Measurements from ENCODE around the gene SH3YL1.

SH3YL1 gene

DNA sequence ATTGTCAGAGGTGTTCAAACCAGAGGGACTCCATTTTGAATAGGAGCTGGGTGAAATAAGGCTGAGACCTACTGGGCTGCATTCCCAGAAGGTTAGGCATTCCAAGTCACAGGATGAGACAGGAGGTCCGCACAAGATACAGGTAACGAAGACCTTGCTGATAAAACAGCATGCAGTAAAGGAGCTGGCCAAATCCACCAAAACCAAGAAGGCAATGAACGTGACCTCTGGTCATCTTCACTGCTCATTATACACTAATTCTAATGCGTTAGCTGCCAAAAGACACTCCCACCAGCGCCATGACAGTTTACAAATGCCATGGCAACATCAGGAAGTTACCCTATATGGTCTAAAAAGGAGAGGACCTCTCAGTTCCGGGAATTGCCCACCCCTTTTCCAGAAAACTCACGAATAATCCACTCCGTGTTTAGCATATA, 10.6 kb downstream of the SH3YL1 start:
- DNase-seq (ENCODE audit: low spot score in 2 of 2) (no peak), ATAC-seq (no peak)
- Mint-ChIP-seq H3K4me3 (no peak overlapping the region), H3K9me3 (peaks cover 5% of the 10 kb centered on the region), H3K36me3 (no peaks in the 10 kb centered on the region), H3K27ac (no peak overlapping the region), H3K4me1 (no peaks in the 10 kb centered on the region)

DNA sequence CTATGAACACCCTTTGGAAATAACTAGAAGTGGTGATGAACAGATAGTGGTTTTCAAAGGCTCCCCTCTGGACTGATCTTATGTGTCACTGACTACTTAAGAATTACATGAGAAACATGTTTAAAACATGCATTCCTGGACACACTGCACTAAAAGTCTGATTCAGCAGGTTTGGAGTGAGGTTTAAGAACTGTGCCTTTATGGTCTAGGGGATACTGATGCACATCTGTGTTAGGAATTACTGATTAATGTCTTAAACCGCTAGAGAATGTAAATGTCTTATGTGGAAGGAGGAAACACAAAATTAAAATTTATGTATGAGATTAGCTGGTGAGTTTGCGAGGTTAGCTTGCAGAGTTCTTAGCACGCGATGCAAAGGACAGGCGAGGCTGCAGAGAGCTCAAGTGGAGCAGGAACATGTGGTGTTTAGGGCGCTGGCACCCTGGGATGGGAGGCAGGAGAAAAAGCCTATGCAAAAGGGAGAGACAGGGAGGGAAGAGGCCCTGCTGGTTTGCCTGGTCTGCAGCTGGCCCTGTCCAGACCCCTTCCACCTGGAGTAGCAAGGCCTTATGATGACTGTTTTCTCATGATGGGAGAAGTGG, 11.7 kb downstream of the SH3YL1 start:
- Mint-ChIP-seq H3K9me3 (no peaks in the 10 kb centered on the region), H3K36me3 (no peaks in the 10 kb centered on the region), H3K27ac (no peak overlapping the region), H3K4me1 (no peaks in the 10 kb centered on the region), H3K4me3 (no peak overlapping the region)
- DNase-seq (ENCODE audit: low spot score in 2 of 2), result no peak
- ATAC-seq, result no peak

DNA sequence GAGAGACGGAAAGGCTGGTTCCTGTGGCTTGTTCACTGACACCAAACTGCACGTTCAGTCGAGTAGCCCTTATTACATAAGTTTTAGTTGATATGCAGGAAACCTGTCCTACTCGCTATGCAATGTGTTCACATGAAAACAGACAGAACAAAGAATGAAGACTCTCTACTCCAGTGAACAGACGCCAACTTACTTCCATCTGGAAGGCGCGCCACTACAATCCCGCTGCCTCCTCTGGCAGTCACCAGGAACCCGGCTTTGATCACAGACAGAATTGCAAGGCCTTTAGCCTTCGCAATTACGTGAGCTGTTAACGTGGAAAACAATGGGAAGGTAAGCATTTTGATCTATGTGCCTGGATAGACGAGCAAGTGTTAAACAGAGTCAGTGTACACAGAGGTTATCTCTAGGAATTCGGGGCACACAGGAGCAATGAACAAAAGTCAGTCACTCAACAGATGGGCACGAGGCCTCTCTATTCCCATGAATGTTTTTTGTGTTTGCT, 14.2 kb downstream of the SH3YL1 start:
- DNase-seq (ENCODE audit: low spot score in 2 of 2), result no peak
- no peak for ATAC-seq
- Mint-ChIP-seq H3K36me3 (peaks cover 9% of the 10 kb centered on the region), H3K4me1 (no peaks in the 10 kb centered on the region), H3K27ac (no peak overlapping the region), H3K4me3 (no peak overlapping the region), H3K9me3 (no peaks in the 10 kb centered on the region)

DNA sequence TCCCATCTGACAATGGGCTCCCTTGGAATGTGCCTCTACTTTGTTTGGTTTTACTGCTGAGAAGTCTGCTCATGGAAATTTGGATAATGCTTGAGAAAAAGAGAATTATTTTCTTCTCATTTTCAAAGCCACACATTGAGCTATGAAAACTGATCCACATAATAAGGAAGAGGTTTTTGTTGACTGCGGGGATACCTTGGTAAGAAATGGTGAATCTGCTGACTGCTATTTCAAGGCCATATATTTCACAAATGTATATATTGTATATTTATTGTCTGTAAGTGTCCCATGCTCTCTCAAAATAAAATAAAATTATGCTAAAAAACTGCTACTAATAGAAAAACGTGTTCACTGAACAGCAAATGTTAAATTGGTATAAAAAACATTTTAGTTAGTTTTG, 15.1 kb downstream of the SH3YL1 start:
- Mint-ChIP-seq H3K4me1 (no peaks in the 10 kb centered on the region), H3K27ac (no peak overlapping the region), H3K36me3 (peaks cover 17% of the 10 kb centered on the region), H3K9me3 (no peaks in the 10 kb centered on the region), H3K4me3 (no peak overlapping the region)
- DNase-seq (ENCODE audit: low spot score in 2 of 2), result no peak
- no peak for ATAC-seq

DNA sequence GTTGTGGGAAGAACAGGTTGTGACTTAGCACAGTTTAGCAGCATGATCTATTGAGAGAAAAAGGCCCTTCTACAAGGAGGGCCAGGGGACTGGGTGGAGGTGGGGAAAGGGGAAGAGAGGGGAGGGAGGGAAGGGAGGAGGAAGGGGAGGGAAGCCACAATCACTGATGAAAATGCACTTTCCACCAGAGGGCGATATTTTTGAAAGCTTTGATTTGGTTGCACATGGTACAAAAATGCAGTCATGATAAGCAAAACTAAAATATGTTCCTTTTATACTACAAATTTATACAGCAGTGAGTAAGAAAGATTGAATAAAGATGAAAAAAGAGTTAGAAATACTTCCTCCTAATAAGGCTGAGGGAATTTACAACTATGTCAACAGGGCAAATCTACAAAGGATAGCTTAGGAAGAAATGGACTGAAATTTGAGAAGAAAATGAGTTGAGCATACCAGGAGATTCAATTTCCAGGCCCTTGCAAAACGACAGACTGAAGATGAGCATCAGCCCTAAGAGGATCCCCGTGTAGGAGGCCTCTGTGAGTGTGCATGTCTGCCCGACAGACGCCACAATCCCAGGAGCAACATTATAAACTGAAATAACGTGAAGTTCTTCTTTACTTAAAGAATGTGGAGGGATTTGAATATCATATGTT, 17.2 kb downstream of the SH3YL1 start:
- no peak overlapping the region for H3K4me3 Mint-ChIP-seq
- DNase-seq (ENCODE audit: low spot score in 2 of 2) (no peak), ATAC-seq (no peak)
- peaks cover 20% of the 10 kb centered on the region for H3K36me3 Mint-ChIP-seq
- no peaks in the 10 kb centered on the region for H3K4me1 Mint-ChIP-seq
- no peak overlapping the region for H3K27ac Mint-ChIP-seq
- H3K9me3 Mint-ChIP-seq, result no peaks in the 10 kb centered on the region

DNA sequence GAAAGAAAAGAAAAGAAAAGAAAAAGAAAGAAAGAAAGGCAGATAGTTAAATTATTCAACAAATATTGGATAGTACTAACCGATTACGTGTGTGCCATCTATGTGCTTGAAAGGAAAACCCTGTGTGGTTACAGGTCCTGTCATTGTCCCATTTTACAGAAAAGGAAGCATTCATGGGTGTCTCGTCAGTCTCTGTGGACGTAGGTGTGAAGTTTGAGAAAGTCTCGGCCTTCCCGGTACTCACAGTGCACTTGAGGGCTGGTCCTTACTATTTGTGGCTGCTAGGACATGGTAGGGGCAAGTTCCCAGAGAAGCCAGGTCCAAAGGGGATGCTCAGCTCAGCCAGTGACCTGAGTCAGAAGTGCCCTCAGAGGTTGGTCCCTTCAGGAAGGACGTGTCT, 19.3 kb downstream of the SH3YL1 start:
- H3K9me3 Mint-ChIP-seq, result peaks cover 3% of the 10 kb centered on the region
- H3K4me3 Mint-ChIP-seq, result no peak overlapping the region
- DNase-seq (ENCODE audit: low spot score in 2 of 2), result no peak
- no peak overlapping the region for H3K27ac Mint-ChIP-seq
- ATAC-seq, result no peak
- H3K4me1 Mint-ChIP-seq, result no peaks in the 10 kb centered on the region
- peaks cover 31% of the 10 kb centered on the region for H3K36me3 Mint-ChIP-seq

DNA sequence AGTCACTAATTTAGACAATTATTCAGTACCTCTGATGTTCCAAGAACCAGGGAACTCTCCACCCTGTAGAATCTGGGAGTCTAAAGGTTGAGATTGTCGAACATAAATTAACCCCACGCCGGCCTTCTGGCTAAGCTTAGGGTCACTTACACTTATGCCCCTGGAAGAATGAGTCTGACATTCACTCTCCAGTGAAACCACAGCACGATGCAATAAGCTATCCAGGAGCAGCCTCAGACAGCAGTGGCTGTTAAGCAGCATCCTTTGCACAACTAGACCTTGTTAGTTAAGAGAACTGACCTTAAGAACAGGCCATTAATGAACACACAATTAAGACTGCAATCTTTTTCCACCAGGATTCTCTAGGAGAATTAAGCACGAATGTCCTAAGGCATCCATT, 25.0 kb downstream of the SH3YL1 start:
- H3K4me3 Mint-ChIP-seq, result no peak overlapping the region
- H3K9me3 Mint-ChIP-seq, result peaks cover 3% of the 10 kb centered on the region
- peaks cover 13% of the 10 kb centered on the region for H3K4me1 Mint-ChIP-seq
- peak overlapping the region; percentile 30 for H3K27ac Mint-ChIP-seq
- no peak for DNase-seq (ENCODE audit: low spot score in 2 of 2)
- ATAC-seq, result no peak
- peaks cover 15% of the 10 kb centered on the region for H3K36me3 Mint-ChIP-seq

DNA sequence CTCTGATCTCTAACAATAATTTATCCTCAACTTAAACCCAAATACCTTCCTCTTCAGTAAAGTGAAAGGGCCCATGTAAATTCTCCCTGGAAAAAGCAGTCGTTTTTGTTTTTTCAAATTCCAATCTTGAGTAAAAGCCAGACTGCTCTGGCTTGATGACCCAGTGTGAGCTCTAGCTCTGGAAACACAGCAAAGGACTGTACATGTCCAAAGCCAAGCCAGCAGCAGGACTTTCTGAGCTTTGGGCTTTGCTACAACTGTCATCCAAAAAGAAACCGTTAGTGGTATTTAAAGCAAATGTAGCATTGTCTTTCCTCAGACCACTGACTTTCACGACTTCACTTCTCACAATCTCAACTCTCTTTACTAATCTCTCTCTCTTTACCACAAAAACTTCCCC, 25.4 kb downstream of the SH3YL1 start:
- Mint-ChIP-seq H3K9me3 (peaks cover 3% of the 10 kb centered on the region), H3K4me3 (no peak overlapping the region), H3K27ac (peak overlapping the region; percentile 30)

DNA sequence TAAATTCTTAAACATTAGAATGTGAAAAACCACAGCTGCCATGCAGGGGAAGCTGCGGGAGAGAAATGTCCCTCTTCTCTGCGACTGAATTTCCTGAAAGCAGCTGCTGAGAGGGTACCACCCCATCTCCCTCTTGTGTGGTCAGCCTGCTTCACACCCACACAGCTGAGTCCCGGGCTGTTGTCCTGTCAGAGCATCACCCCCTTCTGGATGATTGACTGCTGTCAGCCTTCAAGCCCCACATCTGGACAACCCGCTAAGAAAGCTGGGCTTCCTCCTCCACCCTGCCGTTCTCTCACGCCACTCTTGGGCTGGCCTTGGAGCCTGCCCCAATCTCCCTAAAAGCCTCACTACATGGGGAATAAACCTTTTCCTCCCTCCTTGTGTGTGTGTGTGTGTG, 26.0 kb downstream of the SH3YL1 start:
- Mint-ChIP-seq H3K9me3 (peaks cover 3% of the 10 kb centered on the region), H3K36me3 (peaks cover 17% of the 10 kb centered on the region), H3K4me1 (peaks cover 13% of the 10 kb centered on the region), H3K27ac (peak overlapping the region; percentile 30), H3K4me3 (no peak overlapping the region)
- ATAC-seq (no peak), DNase-seq (ENCODE audit: low spot score in 2 of 2) (no peak)

More for the DNA sequence above, 25.4 kb downstream of the SH3YL1 start:
- DNase-seq (ENCODE audit: low spot score in 2 of 2) (no peak), ATAC-seq (no peak)
- Mint-ChIP-seq H3K4me1 (peaks cover 13% of the 10 kb centered on the region), H3K36me3 (peaks cover 12% of the 10 kb centered on the region)

DNA sequence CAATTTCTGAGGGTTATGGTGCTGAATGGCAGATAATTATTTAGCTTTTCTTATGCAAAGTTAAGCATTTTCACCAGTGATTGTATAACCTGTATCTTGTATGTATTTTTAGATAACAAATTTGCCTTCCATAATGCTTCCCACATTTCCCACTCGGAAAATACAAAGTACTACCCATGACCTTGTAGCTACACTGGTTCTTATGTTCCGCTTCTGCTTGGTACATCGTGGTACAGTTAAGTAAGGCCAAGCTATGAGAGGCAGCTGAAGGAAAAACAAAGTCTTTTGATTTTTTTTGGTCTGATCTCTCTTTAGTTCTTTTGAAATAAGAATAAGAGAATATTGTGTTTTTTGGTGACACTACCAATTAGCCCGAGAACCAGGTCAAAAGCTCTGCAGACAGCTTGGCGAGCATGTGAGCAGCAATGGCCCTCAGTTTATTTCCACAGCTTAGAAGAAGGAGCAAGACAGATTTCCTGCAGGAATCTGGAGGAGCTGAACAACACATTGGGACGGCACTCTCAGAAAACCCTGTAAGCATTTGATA, 26.8 kb downstream of the SH3YL1 start:
- DNase-seq (ENCODE audit: low spot score in 2 of 2) (no peak), ATAC-seq (no peak)
- Mint-ChIP-seq H3K36me3 (peaks cover 23% of the 10 kb centered on the region), H3K27ac (no peak overlapping the region), H3K4me3 (no peak overlapping the region), H3K9me3 (peaks cover 3% of the 10 kb centered on the region), H3K4me1 (peaks cover 13% of the 10 kb centered on the region)

DNA sequence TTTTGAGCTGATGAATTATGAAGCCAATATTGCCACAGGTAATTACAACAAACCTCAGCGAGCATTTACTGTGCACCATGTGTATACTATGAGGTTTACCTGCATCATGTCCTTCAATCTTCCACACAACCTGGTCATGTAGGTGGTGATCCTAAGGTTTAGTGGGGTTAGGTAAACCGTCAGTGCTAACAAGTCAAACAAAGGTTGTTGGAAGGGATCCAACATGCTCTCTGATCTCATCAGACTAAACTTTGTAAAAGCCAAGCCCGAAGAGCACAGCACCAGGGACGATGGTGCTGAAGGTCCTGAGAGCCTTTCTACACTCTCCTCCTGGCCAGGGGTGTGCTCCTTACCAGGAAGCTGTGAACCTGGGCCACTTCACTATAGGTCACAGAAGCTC, 29.4 kb downstream of the SH3YL1 start:
- Mint-ChIP-seq H3K4me3 (no peak overlapping the region), H3K27ac (no peak overlapping the region), H3K36me3 (peaks cover 17% of the 10 kb centered on the region), H3K9me3 (no peaks in the 10 kb centered on the region), H3K4me1 (peaks cover 13% of the 10 kb centered on the region)
- ATAC-seq (no peak), DNase-seq (ENCODE audit: low spot score in 2 of 2) (no peak)

DNA sequence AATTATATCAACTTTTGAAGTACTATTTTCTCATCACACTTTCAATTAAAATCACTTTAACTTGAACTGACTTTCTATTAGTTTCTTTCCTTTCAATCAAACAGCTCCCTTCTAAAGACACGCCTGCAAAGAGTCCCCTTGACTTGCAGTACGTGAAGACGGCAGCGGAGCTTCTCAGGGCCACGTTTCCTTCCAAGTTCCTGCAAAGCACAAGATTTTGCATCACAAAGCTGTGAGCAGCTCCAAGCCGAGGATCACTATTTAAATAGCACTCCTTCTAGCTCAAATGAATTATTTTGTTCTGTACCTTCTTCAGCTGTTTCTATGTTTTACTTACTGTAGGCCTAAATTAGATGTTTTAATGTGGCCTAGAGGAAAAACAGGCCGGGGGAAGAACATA, 30.8 kb downstream of the SH3YL1 start:
- Mint-ChIP-seq H3K36me3 (peaks cover 31% of the 10 kb centered on the region), H3K4me3 (no peak overlapping the region)
- DNase-seq (ENCODE audit: low spot score in 2 of 2), result no peak

DNA sequence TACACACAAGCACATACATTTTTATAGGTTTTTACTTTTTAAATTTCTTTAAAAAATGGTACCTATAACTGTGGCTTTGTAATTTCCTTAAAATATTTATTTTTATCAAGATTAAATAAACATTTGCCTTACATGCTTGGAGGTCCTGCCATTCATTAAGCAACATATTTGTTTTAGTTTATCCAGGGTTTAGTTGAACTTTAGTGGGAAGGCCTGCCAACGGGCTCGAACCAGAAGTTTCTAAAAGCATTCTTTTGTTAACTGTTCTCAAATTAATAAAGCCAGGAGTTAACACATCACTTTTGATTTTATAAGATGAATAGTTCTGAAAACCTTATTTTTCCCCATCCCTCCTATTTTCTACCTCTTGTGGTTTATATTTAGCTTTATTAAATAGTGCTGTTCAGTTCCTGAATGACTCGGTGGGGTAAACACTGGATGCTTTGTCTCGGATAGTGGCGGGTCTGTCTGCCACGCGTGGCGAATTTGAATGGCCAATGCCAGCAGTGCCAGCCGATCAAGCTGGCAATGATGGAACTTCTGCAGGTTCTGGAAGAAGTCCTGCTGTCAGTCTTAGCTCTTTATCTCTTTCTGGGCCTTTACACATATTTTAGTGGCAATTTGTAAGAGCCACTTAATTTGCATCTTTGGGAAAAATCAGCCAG, 32.2 kb downstream of the SH3YL1 start:
- no peak overlapping the region for H3K27ac Mint-ChIP-seq
- no peaks in the 10 kb centered on the region for H3K9me3 Mint-ChIP-seq
- no peaks in the 10 kb centered on the region for H3K4me1 Mint-ChIP-seq
- peaks cover 39% of the 10 kb centered on the region for H3K36me3 Mint-ChIP-seq
- ATAC-seq (no peak), DNase-seq (ENCODE audit: low spot score in 2 of 2) (no peak)
- no peak overlapping the region for H3K4me3 Mint-ChIP-seq

More for the DNA sequence above, 30.8 kb downstream of the SH3YL1 start:
- H3K4me1 Mint-ChIP-seq, result peaks cover 3% of the 10 kb centered on the region
- ATAC-seq, result no peak
- H3K27ac Mint-ChIP-seq, result no peak overlapping the region
- no peaks in the 10 kb centered on the region for H3K9me3 Mint-ChIP-seq

DNA sequence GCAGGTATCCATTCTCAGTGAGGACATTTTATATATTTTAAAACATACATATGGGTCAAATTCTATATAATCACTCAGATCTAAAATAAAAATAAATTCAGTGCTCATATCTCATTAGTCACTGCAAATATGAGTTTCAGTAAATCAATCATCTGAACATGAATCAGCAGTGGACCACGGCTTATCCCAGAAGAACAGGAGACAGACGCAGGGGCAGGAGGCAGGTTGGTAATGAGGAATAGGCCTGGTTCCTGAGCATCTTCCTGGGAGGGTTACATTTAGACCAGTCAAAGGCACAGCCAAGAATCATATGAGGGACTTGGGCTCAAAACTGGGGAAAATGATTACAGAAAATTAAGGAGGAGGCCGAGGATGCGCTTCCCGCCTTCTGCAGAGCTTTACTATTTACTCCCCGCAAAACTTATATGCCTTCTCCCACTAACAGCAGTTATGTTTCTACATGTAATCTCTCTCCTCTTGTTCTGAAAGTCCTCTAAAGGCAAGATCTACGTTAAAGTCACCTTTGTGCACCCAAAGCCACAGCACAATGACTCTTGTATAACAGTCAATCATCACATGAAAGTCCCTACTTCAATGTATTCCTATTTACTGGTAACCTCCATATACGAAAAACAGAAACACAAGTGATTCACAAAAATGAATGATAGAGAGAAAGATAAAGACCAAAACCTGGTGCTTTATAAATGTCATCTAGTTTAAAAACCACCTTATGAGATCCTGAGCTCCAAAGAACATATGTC, 35.1 kb downstream of the SH3YL1 start:
- no peak overlapping the region for H3K4me3 Mint-ChIP-seq
- no peak overlapping the region for H3K27ac Mint-ChIP-seq
- no peaks in the 10 kb centered on the region for H3K9me3 Mint-ChIP-seq
- DNase-seq (ENCODE audit: low spot score in 2 of 2) (no peak), ATAC-seq (no peak)
- peaks cover 51% of the 10 kb centered on the region for H3K36me3 Mint-ChIP-seq
- H3K4me1 Mint-ChIP-seq, result no peaks in the 10 kb centered on the region

DNA sequence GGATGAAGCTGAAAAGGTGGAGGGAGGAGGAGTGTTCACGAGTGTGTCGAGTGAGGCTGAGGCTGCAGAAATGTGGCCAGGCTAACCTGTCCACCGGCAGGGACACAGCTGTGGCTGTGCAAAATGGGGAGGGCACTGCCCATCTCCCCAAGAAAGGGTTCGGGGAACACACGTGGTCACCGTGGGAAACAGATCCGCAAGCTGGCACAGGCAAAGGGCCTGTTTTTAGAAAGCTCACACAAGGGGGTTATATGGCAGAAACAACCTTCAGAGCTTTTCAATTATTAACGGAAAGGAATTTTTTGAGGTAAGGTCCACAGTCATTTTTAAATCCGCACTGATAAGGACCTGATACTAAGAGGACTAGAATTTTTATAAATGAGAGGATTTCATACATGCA, 35.7 kb downstream of the SH3YL1 start:
- Mint-ChIP-seq H3K4me1 (no peaks in the 10 kb centered on the region), H3K36me3 (peaks cover 49% of the 10 kb centered on the region), H3K27ac (no peak overlapping the region)

More for the DNA sequence above, 35.7 kb downstream of the SH3YL1 start:
- DNase-seq (ENCODE audit: low spot score in 2 of 2) (no peak), ATAC-seq (no peak)
- Mint-ChIP-seq H3K4me3 (no peak overlapping the region), H3K9me3 (no peaks in the 10 kb centered on the region)
